A673 (cell line): ENCODE measurements around the gene CEP83.

Experiments used
- EZH2 ChIP-seq: fragments of 200-600 bp; sonication (generic); IDR thresholded peaks from 2 replicates; pipeline ENCODE4 v1.6.1; 2017; ENCODE audit warnings: borderline replicate concordance, low read depth, mild to moderate bottlenecking, mixed read lengths, antibody characterized with exemption, low read length; ENCODE audit not compliant: poor library complexity, severe bottlenecking
- TF ChIP-seq, protein P1 (sequence below): fragments of 300-800, 200-600 bp; sonication (generic); conservative IDR thresholded peaks from 2 replicates; pipeline ENCODE4 v1.5.1; 2017; ENCODE audit warnings: low read depth, mild to moderate bottlenecking, antibody characterized with exemption, low read length, moderate library complexity, mixed read lengths

DNA sequence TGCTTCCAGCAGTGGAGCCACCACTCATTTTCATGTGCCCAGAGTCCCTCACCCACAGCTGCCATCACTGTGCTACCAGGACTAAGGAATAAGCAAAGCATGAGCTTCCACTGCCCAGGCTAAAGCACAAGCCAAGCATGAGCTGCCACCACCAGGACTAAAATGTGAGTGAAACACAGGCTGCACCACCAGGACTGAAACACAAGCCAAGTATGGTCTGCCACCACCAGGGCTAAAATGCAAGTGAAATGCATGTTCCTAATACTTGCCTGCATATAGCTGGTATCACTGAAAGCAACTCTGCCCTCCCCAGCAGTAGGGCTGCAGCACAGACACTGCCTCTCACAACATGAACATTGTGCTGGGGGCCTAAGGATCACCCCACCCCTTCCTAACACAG, 30.0 kb downstream of the CEP83 start:
- TF ChIP-seq, protein P1, sequence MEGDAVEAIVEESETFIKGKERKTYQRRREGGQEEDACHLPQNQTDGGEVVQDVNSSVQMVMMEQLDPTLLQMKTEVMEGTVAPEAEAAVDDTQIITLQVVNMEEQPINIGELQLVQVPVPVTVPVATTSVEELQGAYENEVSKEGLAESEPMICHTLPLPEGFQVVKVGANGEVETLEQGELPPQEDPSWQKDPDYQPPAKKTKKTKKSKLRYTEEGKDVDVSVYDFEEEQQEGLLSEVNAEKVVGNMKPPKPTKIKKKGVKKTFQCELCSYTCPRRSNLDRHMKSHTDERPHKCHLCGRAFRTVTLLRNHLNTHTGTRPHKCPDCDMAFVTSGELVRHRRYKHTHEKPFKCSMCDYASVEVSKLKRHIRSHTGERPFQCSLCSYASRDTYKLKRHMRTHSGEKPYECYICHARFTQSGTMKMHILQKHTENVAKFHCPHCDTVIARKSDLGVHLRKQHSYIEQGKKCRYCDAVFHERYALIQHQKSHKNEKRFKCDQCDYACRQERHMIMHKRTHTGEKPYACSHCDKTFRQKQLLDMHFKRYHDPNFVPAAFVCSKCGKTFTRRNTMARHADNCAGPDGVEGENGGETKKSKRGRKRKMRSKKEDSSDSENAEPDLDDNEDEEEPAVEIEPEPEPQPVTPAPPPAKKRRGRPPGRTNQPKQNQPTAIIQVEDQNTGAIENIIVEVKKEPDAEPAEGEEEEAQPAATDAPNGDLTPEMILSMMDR, result no peak
- no peak for TF ChIP-seq EZH2
